PC-9 (cell line): ENCODE measurements around the gene HS6ST3. TPM values are rescaled to one million over a fixed set of nuclear protein-coding genes. Genes with fewer than 3 reads are reported as not detected.

Experiments
- BruUV-seq: library from RNA; stranded (reverse); fragments of 400-500 nt; replicated peaks from 2 replicates; lab custom pipeline; 2021; lab: Mats Ljungman, UMichigan
- CTCF ChIA-PET: fragments of 300-600 bp; sonication (Branson Sonifier 250); formaldehyde crosslinking; loops from one replicate; lab custom pipeline; 2022; ENCODE audit warnings: antibody characterized with exemption; lab: Charles Lee
- POLR2A ChIA-PET: fragments of 300-600 bp; sonication (Branson Sonifier 250); formaldehyde crosslinking; loops from one replicate; lab custom pipeline; 2022; ENCODE audit warnings: antibody characterized with exemption; ENCODE audit not compliant: unreplicated experiment; lab: Charles Lee
- DNase-seq, 2 experiments: peaks; one replicate each; pipeline versions ENCODE4 v3.0.0 to v3.0.0-alpha.2; 2015 to 2022; ENCODE audit warnings: mixed read lengths in 1 of 2
- H2AFZ ChIP-seq: fragments of 200-600 bp; sonication (generic); 2 replicates; pipeline ENCODE4 v1.8.1; 2017; ENCODE audit warnings: antibody characterized with exemption
- H3F3A ChIP-seq: fragments of 200-600 bp; sonication (generic); 2 replicates; pipeline ENCODE4 v1.8.1; 2017; ENCODE audit warnings: antibody characterized with exemption, mild to moderate bottlenecking, low read depth; ENCODE audit not compliant: insufficient read depth
- H3K27ac ChIP-seq: fragments of 200-600 bp; sonication (generic); 2 replicates; pipeline ENCODE4 v1.6.1; 2016; ENCODE audit warnings: mixed run types
- H3K27me3 ChIP-seq: fragments of 200-600 bp; sonication (generic); 2 replicates; pipeline ENCODE4 v1.6.1; 2016; ENCODE audit warnings: low read depth, mixed run types; ENCODE audit not compliant: insufficient read depth
- H3K36me3 ChIP-seq: fragments of 200-600 bp; sonication (generic); 2 replicates; pipeline ENCODE4 v1.6.1; 2016; ENCODE audit warnings: low read depth, mixed run types
- H3K4me1 ChIP-seq: fragments of 200-600 bp; sonication (generic); replicated peaks from 2 replicates; pipeline ENCODE4 v1.6.1; 2016; ENCODE audit warnings: mixed run types; ENCODE audit not compliant: insufficient read depth
- H3K4me2 ChIP-seq: fragments of 200-600 bp; sonication (generic); 2 replicates; pipeline ENCODE4 v1.6.1; 2017; ENCODE audit warnings: mixed run types
- H3K4me3 ChIP-seq: fragments of 200-600 bp; sonication (generic); 2 replicates; pipeline ENCODE4 v1.6.1; 2016; ENCODE audit warnings: mixed run types
- H3K79me2 ChIP-seq: fragments of 200-600 bp; sonication (generic); 2 replicates; pipeline ENCODE4 v1.6.1; 2017; ENCODE audit warnings: low read depth, mixed run types
- H3K9me2 ChIP-seq: fragments of 200-600 bp; sonication (generic); 2 replicates; pipeline ENCODE4 v1.8.1; 2017; ENCODE audit warnings: mild to moderate bottlenecking; ENCODE audit not compliant: insufficient read depth
- H3K9me3 ChIP-seq: fragments of 200-600 bp; sonication (generic); 2 replicates; pipeline ENCODE4 v1.8.1; 2016; ENCODE audit warnings: low read depth; ENCODE audit not compliant: insufficient read depth
- H4K20me1 ChIP-seq: fragments of 200-600 bp; sonication (generic); 2 replicates; pipeline ENCODE4 v1.8.1; 2017; ENCODE audit not compliant: insufficient read depth
- EZH2 ChIP-seq: fragments of 200-600 bp; sonication (generic); IDR thresholded peaks from 2 replicates; pipeline ENCODE4 v1.8.0; 2017; ENCODE audit warnings: antibody characterized with exemption, low read depth
- intact Hi-C: fragments of 100-400 bp; cut with micrococcal nuclease; formaldehyde crosslinking; loops from one replicate; pipeline ENCODE4 v1.10.0; 2022; ENCODE audit not compliant: unreplicated experiment
- total RNA-seq: library from RNA; stranded (reverse); gene quantifications from 2 replicates; pipeline ENCODE4 v1.2.3, GENCODE V29; 2021
- TF ChIP-seq, protein P1 (sequence below): fragments of 200-600 bp; sonication (generic); conservative IDR thresholded peaks from 2 replicates; pipeline ENCODE4 v1.6.1; 2017; ENCODE audit warnings: mixed run types, antibody characterized with exemption, mild to moderate bottlenecking, moderate library complexity

HS6ST3 gene
- total RNA-seq, 1 experiment from 2014 or later = not detected

- CTCF ChIA-PET = no interaction called here
- H3K79me2 ChIP-seq = no peaks in the 10 kb centered on the region
- H3K4me1 ChIP-seq = no peaks in the 10 kb centered on the region
- H4K20me1 ChIP-seq = no peaks in the 10 kb centered on the region
- no peaks in the 10 kb centered on the region for H3K9me2 ChIP-seq
- no peaks in the 10 kb centered on the region for H3K9me3 ChIP-seq
- H2AFZ ChIP-seq = no peak overlapping the region
- no peak overlapping the region for H3K27ac ChIP-seq
- H3K4me3 ChIP-seq = no peak overlapping the region
- DNase-seq = no peak
- no peaks in the 10 kb centered on the region for H3F3A ChIP-seq
- no peak overlapping the region for H3K4me2 ChIP-seq
- no peaks in the 10 kb centered on the region for H3K36me3 ChIP-seq
- no TSS peak for BruUV-seq
- no peaks in the 10 kb centered on the region for H3K27me3 ChIP-seq
- TF ChIP-seq EZH2 = no peak
- TF ChIP-seq, protein P1, sequence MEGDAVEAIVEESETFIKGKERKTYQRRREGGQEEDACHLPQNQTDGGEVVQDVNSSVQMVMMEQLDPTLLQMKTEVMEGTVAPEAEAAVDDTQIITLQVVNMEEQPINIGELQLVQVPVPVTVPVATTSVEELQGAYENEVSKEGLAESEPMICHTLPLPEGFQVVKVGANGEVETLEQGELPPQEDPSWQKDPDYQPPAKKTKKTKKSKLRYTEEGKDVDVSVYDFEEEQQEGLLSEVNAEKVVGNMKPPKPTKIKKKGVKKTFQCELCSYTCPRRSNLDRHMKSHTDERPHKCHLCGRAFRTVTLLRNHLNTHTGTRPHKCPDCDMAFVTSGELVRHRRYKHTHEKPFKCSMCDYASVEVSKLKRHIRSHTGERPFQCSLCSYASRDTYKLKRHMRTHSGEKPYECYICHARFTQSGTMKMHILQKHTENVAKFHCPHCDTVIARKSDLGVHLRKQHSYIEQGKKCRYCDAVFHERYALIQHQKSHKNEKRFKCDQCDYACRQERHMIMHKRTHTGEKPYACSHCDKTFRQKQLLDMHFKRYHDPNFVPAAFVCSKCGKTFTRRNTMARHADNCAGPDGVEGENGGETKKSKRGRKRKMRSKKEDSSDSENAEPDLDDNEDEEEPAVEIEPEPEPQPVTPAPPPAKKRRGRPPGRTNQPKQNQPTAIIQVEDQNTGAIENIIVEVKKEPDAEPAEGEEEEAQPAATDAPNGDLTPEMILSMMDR = no peak
- intact Hi-C loops = no loop called here
- POLR2A ChIA-PET = no interaction called here
Observed at GRCh38 chr13:96388598-96388997, 298.7 kb downstream of the HS6ST3 start.

DNA sequence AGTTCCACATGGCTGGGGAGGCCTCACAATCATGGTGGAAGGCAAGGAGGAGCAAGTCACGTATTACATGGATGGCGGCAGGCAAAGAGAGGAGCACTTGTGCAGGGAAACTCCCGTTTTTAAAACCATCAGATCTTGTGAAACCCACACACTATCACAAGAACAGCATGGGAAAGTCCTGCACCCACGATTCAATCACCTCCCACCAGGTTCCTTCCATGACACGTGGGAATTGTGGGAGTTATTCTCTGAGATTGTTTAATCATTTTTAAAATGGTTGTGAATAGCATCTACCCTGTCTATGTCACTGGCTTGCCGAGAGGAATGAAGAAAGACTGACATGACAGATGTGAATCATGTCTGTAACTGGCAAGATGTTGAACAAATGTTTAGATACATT, 301.7 kb downstream of the HS6ST3 start:
- Histone ChIP-seq H3K79me2 (no peaks in the 10 kb centered on the region), H2AFZ (no peak overlapping the region), H3K9me3 (no peaks in the 10 kb centered on the region), H3K36me3 (no peaks in the 10 kb centered on the region), H3F3A (no peaks in the 10 kb centered on the region), H3K4me3 (no peak overlapping the region), H3K4me1 (no peaks in the 10 kb centered on the region), H4K20me1 (no peaks in the 10 kb centered on the region), H3K9me2 (no peaks in the 10 kb centered on the region), H3K27me3 (no peaks in the 10 kb centered on the region), H3K4me2 (no peak overlapping the region), H3K27ac (no peak overlapping the region)
- BruUV-seq = no TSS peak
- TF ChIP-seq, protein P1 = no peak
- no peak for TF ChIP-seq EZH2
- POLR2A ChIA-PET = no interaction called here
- intact Hi-C loops = no loop called here
- CTCF ChIA-PET = no interaction called here
- DNase-seq = no peak

DNA sequence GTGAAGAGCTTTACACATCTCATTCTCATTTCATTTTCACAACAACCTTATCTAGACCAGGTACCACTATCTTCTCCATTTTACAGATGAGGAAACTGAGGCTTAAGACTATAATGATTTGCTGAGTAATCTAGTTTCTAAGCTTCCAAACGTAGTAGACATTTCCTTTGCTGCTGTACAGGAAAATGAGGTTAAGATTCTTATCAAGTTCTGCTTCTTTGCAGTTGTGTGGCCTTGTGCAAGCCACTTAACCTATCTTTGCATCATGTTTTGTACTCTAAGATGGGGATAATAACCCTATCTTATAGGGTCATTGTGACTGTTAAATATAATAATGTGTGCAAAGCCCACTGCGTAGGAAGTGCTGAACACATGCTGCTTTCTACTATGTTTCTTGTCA, 307.9 kb downstream of the HS6ST3 start:
- H3K4me2 ChIP-seq = no peak overlapping the region
- no peak overlapping the region for H2AFZ ChIP-seq
- ChIA-PET CTCF (no interaction called here), POLR2A (no interaction called here)
- BruUV-seq = no TSS peak
- DNase-seq = no peak
- H3K27me3 ChIP-seq = no peaks in the 10 kb centered on the region
- no peak overlapping the region for H3K4me3 ChIP-seq
- no peaks in the 10 kb centered on the region for H4K20me1 ChIP-seq
- TF ChIP-seq, protein P1 = no peak
- no peak for TF ChIP-seq EZH2
- intact Hi-C loops = no loop called here
- no peaks in the 10 kb centered on the region for H3K9me2 ChIP-seq
- H3K27ac ChIP-seq = no peak overlapping the region
- H3K36me3 ChIP-seq = no peaks in the 10 kb centered on the region
- H3K9me3 ChIP-seq = no peaks in the 10 kb centered on the region
- no peaks in the 10 kb centered on the region for H3K4me1 ChIP-seq
- H3F3A ChIP-seq = no peaks in the 10 kb centered on the region
- H3K79me2 ChIP-seq = no peaks in the 10 kb centered on the region
